H9 (cell line): ENCODE data around the gene AGR3. TPM values are rescaled to one million over a fixed set of nuclear protein-coding genes. Genes with fewer than 3 reads are reported as not detected.

ENCODE experiments used
- DNase-seq: peaks from one replicate; pipeline ENCODE4 v3.0.0-alpha.2; 2017
- H2AFZ ChIP-seq: one replicate; pipeline ENCODE4 v1.6.1; 2013; ENCODE audit warnings: mild to moderate bottlenecking, low read length, control low read depth, moderate library complexity
- H2AK5ac ChIP-seq: 2 replicates; pipeline ENCODE4 v1.6.1; 2013; ENCODE audit warnings: low read length, control low read depth, mixed read lengths; ENCODE audit not compliant: insufficient read length
- H2BK120ac ChIP-seq: one replicate; pipeline ENCODE4 v1.6.1; 2013; ENCODE audit warnings: low read depth, mild to moderate bottlenecking, low read length, control low read depth, inconsistent platforms; ENCODE audit not compliant: poor library complexity, severe bottlenecking
- H2BK12ac ChIP-seq: 2 replicates; pipeline ENCODE4 v1.6.1; 2013; ENCODE audit warnings: low read length, control low read depth, mixed read lengths, low read depth; ENCODE audit not compliant: insufficient read length
- H2BK15ac ChIP-seq: 2 replicates; pipeline ENCODE4 v1.6.1; 2013; ENCODE audit warnings: low read depth, low read length, control low read depth
- H2BK20ac ChIP-seq: one replicate; pipeline ENCODE4 v1.6.1; 2013; ENCODE audit warnings: low read depth, mild to moderate bottlenecking, low read length, control low read depth, inconsistent platforms; ENCODE audit not compliant: poor library complexity, severe bottlenecking
- H2BK5ac ChIP-seq: 2 replicates; pipeline ENCODE4 v1.6.1; 2013; ENCODE audit warnings: low read length, control low read depth, mixed read lengths; ENCODE audit not compliant: insufficient read length
- H3K14ac ChIP-seq: 2 replicates; pipeline ENCODE4 v1.6.1; 2013; ENCODE audit warnings: low read length, control low read depth; ENCODE audit not compliant: insufficient read depth
- H3K18ac ChIP-seq: 2 replicates; pipeline ENCODE4 v1.6.1; 2013; ENCODE audit warnings: low read depth, mild to moderate bottlenecking, mixed read lengths, low read length, control low read depth; ENCODE audit not compliant: insufficient read length
- H3K23ac ChIP-seq: 2 replicates; pipeline ENCODE4 v1.6.1; 2013; ENCODE audit warnings: low read length, control low read depth, mixed read lengths, low read depth; ENCODE audit not compliant: insufficient read length
- H3K23me2 ChIP-seq: 2 replicates; pipeline ENCODE4 v1.6.1; 2013; ENCODE audit warnings: low read depth, mild to moderate bottlenecking, mixed read lengths, low read length, control low read depth; ENCODE audit not compliant: insufficient read length, poor library complexity, severe bottlenecking
- H3K27ac ChIP-seq: 2 replicates; pipeline ENCODE4 v1.5.1; 2013; ENCODE audit warnings: low read length, control low read depth, mixed read lengths, low read depth; ENCODE audit not compliant: insufficient read length
- H3K27me3 ChIP-seq: 2 replicates; pipeline ENCODE4 v1.6.1; 2013; ENCODE audit warnings: low read length, control low read depth, inconsistent platforms; ENCODE audit not compliant: insufficient read depth
- H3K4ac ChIP-seq: 2 replicates; pipeline ENCODE4 v1.6.1; 2013; ENCODE audit warnings: low read depth, mild to moderate bottlenecking, control low read depth, inconsistent platforms, low read length, moderate library complexity
- H3K4me1 ChIP-seq: 2 replicates; pipeline ENCODE4 v1.6.1; 2013; ENCODE audit warnings: low read length, control low read depth, inconsistent platforms; ENCODE audit not compliant: insufficient read depth
- H3K4me2 ChIP-seq: 2 replicates; pipeline ENCODE4 v1.6.1; 2013; ENCODE audit warnings: low read length, control low read depth, mixed read lengths; ENCODE audit not compliant: insufficient read length, insufficient read depth
- H3K56ac ChIP-seq: 2 replicates; pipeline ENCODE4 v1.6.1; 2013; ENCODE audit warnings: low read depth, mild to moderate bottlenecking, mixed read lengths, low read length, control low read depth; ENCODE audit not compliant: insufficient read length
- H3K79me1 ChIP-seq: 2 replicates; pipeline ENCODE4 v1.6.1; 2013; ENCODE audit warnings: low read depth, mild to moderate bottlenecking, moderate library complexity, low read length, control low read depth, inconsistent platforms; ENCODE audit not compliant: insufficient read depth, poor library complexity, severe bottlenecking
- H3K79me2 ChIP-seq: 2 replicates; pipeline ENCODE4 v1.6.1; 2013; ENCODE audit warnings: low read length, control low read depth, inconsistent platforms; ENCODE audit not compliant: insufficient read depth
- H3K9ac ChIP-seq: 2 replicates; pipeline ENCODE4 v1.6.1; 2013; ENCODE audit warnings: low read length, control low read depth, mixed read lengths; ENCODE audit not compliant: insufficient read length; ENCODE audit errors: extremely low read depth
- H3K9me3 ChIP-seq: one replicate; pipeline ENCODE4 v1.6.1; 2013; ENCODE audit warnings: low read depth, low read length, inconsistent platforms; ENCODE audit not compliant: control insufficient read depth
- H3T11ph ChIP-seq: one replicate; pipeline ENCODE4 v1.6.1; 2013; ENCODE audit warnings: mild to moderate bottlenecking, low read length, control low read depth, inconsistent platforms
- H4K20me1 ChIP-seq: one replicate; pipeline ENCODE4 v1.6.1; 2013; ENCODE audit not compliant: control insufficient read depth, insufficient read length, insufficient read depth
- H4K5ac ChIP-seq: 2 replicates; pipeline ENCODE4 v1.6.1; 2013; ENCODE audit warnings: low read depth, mild to moderate bottlenecking, mixed read lengths, low read length, control low read depth; ENCODE audit not compliant: insufficient read length
- H4K8ac ChIP-seq: replicated peaks from 2 replicates; pipeline ENCODE4 v1.6.1; 2013; ENCODE audit warnings: low read length, control low read depth, mixed read lengths, low read depth; ENCODE audit not compliant: insufficient read length
- H4K91ac ChIP-seq: 2 replicates; pipeline ENCODE4 v1.6.1; 2013; ENCODE audit warnings: low read depth, mild to moderate bottlenecking, moderate library complexity, mixed read lengths, low read length, control low read depth; ENCODE audit not compliant: insufficient read length
- H3K27ac Mint-ChIP-seq, 3 experiments: 2 replicates in 2 of 3; 3 replicates in 1 of 3; pipeline ENCODE4 v1.8.0; 2020 to 2021; ENCODE audit warnings: mixed read lengths in 3 of 3, mild to moderate bottlenecking in 1 of 3, moderate library complexity in 1 of 3
- H3K27me3 Mint-ChIP-seq: 2 replicates; pipeline ENCODE4 v1.8.0; 2021; ENCODE audit warnings: low read depth, mild to moderate bottlenecking, moderate library complexity, mixed read lengths
- H3K36me3 Mint-ChIP-seq, 3 experiments: 2 replicates in 2 of 3; 3 replicates in 1 of 3; pipeline ENCODE4 v1.8.0; 2020 to 2021; ENCODE audit warnings: low read depth in 3 of 3, mixed read lengths in 3 of 3; ENCODE audit not compliant: insufficient read depth in 1 of 3
- H3K4me1 Mint-ChIP-seq, 2 experiments: 2 replicates each; pipeline ENCODE4 v1.8.0; 2020; ENCODE audit warnings: mixed read lengths in 2 of 2
- H3K4me3 Mint-ChIP-seq, 2 experiments: 2 replicates in 1 of 2; 3 replicates in 1 of 2; pipeline ENCODE4 v1.8.0; 2020 to 2021; ENCODE audit warnings: mild to moderate bottlenecking in 2 of 2, mixed read lengths in 2 of 2, moderate library complexity in 1 of 2
- H3K9me3 Mint-ChIP-seq, 2 experiments: 2 replicates in 1 of 2; 3 replicates in 1 of 2; pipeline ENCODE4 v1.8.0; 2020; ENCODE audit warnings: mild to moderate bottlenecking in 2 of 2, mixed read lengths in 2 of 2, moderate library complexity in 1 of 2
- WGBS: extraction: QIAGEN DNeasy Blood & Tissue Kit; methylation state at CpG from one replicate; pipeline ENCODE4 v1.1.7; 2013; ENCODE audit warnings: missing lambda C conversion rate, low lambda C conversion rate, mixed read lengths; ENCODE audit not compliant: insufficient read length; ENCODE audit errors: extremely low coverage; 5-methylcytosine and 5-hydroxymethylcytosine counted together
- total RNA-seq: library from RNA; stranded (reverse); gene quantifications from 2 replicates; pipeline ENCODE4 v1.2.1, GENCODE V29; 2021
- TF ChIP-seq, protein P1 (sequence below): fragments of 200-600 bp; sonication (generic); conservative IDR thresholded peaks from 3 replicates; pipeline ENCODE4 v1.8.0; 2021; ENCODE audit warnings: antibody characterized with exemption, mild to moderate bottlenecking

Gene AGR3
- total RNA-seq, 1 experiment from 2014 or later: not detected

DNA sequence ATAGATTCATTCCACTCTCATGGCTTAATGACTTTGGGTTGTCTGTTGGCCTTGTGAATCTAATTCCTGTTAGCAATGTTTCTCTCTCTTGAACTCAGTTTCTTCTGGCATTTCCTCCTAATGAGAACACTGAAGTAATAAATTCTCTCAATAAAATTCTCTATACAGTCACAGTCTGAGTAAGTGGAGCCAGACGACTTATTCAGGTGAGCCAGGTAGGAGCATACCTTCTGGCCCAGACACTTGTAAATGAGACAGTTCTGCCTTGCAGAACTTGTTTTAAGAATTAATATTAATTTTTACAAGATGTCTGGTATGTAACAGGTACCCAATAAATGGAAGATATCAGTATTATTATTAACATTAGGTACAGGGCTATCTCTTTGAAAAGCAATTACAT is 48.4 kb downstream of the AGR3 start:
- H2BK15ac ChIP-seq: no peak overlapping the region
- no peaks in the 10 kb centered on the region for H3K4me1 Mint-ChIP-seq
- H2BK5ac ChIP-seq: no peak overlapping the region
- H3K27me3 Mint-ChIP-seq: no peaks in the 10 kb centered on the region
- no peaks in the 10 kb centered on the region for H3K4me1 ChIP-seq
- H3K79me2 ChIP-seq: no peaks in the 10 kb centered on the region
- H2AK5ac ChIP-seq: no peak overlapping the region
- no peaks in the 10 kb centered on the region; a peak in 1 of 7 replicates for H3K36me3 Mint-ChIP-seq
- H3K27me3 ChIP-seq: no peaks in the 10 kb centered on the region
- no peak overlapping the region for H4K91ac ChIP-seq
- H2BK120ac ChIP-seq: no peak overlapping the region
- TF ChIP-seq, protein P1, sequence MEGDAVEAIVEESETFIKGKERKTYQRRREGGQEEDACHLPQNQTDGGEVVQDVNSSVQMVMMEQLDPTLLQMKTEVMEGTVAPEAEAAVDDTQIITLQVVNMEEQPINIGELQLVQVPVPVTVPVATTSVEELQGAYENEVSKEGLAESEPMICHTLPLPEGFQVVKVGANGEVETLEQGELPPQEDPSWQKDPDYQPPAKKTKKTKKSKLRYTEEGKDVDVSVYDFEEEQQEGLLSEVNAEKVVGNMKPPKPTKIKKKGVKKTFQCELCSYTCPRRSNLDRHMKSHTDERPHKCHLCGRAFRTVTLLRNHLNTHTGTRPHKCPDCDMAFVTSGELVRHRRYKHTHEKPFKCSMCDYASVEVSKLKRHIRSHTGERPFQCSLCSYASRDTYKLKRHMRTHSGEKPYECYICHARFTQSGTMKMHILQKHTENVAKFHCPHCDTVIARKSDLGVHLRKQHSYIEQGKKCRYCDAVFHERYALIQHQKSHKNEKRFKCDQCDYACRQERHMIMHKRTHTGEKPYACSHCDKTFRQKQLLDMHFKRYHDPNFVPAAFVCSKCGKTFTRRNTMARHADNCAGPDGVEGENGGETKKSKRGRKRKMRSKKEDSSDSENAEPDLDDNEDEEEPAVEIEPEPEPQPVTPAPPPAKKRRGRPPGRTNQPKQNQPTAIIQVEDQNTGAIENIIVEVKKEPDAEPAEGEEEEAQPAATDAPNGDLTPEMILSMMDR: no peak
- no peak overlapping the region for H3K27ac Mint-ChIP-seq
- H3K23me2 ChIP-seq: no peaks in the 10 kb centered on the region
- H3K4ac ChIP-seq: no peak overlapping the region
- no peaks in the 10 kb centered on the region for H3K9me3 Mint-ChIP-seq
- no peak overlapping the region for H3K14ac ChIP-seq
- no CpG with 5 or more reads among the region's 1 CpG for WGBS
- no peak overlapping the region for H2BK12ac ChIP-seq
- H3T11ph ChIP-seq: no peak overlapping the region
- H4K20me1 ChIP-seq: no peaks in the 10 kb centered on the region
- no peaks in the 10 kb centered on the region for H3K79me1 ChIP-seq
- H3K56ac ChIP-seq: no peak overlapping the region
- no peak overlapping the region for H3K4me3 Mint-ChIP-seq
- no peak overlapping the region for H3K4me2 ChIP-seq
- H3K9me3 ChIP-seq: no peaks in the 10 kb centered on the region
- H3K23ac ChIP-seq: no peak overlapping the region
- no peak overlapping the region for H2BK20ac ChIP-seq
- no peak overlapping the region for H3K18ac ChIP-seq
- DNase-seq: no peak
- no peak overlapping the region for H2AFZ ChIP-seq
- no peak overlapping the region for H4K8ac ChIP-seq
- H3K9ac ChIP-seq: no peak overlapping the region
- no peak overlapping the region for H4K5ac ChIP-seq
- H3K27ac ChIP-seq: no peak overlapping the region
